Measurements from ENCODE around the gene FAT3.

The FAT3 gene

DNA sequence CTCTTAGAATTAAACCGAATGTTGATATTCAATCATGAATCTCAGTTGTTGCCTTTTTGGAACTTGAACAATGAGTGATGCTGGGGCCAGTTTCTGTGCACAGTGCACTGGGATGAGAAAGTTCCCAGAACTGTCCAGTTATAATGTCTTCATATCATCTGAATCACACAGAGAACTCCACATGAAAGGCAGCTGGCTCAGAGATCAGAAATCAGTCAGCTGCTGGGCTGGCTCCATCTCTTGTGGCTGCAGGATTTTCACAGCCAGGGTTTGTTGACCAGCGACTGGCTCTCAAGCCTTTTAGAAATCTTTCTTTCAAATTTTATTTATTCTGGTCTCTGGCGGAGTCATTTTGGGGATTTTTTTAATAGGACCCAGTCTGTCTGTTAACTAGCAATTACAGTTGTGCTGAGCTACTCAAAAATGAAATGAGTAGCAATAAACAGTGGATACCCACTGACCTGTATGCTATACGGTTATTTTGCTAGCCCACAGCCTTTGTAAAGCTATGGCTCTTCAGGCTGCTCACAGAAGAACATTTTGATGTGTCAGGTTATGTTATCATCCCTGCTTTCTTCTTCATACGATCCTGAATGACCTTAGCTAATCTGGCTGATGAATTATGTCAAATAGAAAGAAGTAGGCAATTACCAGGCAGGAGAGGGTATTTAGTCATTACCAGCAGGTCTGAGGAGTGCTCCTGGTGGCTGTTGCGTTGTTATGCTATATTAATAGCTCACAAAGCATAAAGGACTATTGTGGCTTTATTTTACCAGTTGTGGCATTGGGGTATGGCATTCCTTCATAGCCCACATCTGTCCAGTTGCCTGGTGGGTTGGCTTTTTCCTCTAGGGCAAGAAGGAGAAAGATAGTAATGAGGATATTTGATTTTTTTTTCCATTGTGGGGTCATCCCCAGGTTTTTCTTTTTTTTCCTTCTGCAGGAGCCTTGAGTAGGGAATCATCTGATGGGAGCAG, 3.6 kb downstream of the FAT3 start:
- DNase-seq, result no peak

DNA sequence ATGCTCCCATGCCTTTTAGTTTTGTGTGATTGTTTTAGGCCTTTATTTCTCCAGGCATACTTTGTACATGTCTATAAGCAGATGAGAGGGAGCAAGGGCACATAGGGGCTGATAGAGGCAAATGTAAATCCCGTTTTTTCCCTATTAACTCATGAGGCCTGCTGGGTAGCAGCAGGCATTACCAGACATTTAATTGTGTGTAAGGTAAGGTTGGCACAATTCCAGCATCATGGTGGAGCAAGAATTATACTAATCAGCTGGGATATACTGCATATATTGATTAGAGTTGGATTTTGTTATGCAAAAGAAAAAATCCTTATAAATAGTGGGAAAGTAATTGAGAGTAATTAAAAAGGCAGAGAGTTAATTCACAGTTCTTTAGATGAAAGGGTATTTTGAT, 12.2 kb downstream of the FAT3 start:
- no peak for DNase-seq

DNA sequence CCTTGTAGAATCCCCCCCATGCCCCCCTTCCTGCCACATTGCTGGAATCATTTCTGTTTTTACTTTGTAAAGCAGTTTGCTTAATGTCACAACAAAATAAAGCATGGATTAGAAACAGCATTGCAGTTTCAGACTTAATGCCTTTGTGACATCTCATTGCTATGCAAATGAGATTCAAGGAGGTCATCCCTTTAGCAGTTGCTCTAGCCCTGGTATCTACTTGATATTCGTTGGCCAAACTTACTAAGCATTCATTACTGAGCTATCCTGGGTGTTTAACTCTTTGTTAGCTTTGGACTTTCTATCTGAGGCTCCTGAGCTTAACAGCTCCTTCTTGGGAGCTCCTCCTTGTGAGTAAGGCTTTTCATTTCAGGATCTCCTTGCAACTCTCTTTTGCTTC, 16.3 kb downstream of the FAT3 start:
- no peak for DNase-seq

DNA sequence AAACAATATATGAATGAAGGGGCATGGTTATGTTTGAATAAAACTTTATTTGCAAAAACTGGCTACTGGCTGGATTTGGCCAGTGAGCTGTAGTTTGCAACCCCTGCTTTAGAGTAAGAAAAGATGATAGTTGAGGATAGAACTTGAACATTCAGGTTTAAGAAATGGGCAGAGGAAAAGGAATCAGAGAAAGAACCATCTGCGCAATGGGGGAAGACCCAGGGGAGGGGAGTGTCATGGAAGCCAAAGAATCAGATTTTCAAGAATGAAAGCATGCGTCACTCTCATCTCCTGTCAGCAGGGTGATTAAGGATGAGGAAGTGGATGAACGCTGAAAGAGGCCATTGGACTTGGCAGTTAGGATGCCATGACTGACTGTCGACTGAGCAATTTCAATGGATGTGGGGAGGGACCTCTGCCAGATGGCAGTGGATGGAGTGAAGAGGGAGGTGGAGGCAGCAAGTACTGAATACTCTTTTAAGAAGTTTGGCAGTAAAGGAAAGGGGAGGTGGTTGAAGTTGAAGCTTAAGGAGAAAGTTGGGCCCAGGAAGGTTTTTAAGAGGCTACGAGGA, 21.2 kb downstream of the FAT3 start:
- DNase-seq, result no peak

DNA sequence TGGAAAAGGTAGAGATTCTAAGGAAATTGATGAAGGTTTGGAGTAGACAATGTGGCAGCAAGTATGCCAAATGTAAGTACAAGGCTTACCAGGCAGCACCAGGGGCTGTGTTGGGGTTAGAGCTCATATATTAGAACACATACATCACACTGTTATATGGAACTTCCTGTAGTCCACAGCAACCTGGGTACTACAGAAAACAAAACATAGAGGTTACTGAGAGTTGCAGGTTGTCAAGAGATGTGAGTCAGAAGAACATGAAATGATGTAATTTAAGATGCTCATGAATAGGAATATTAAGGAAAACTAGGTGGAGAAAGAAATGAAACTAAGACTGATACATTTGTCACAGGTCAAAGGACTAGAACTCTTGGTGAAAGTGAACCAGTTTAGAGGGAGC, 22.0 kb downstream of the FAT3 start:
- no peak for DNase-seq

DNA sequence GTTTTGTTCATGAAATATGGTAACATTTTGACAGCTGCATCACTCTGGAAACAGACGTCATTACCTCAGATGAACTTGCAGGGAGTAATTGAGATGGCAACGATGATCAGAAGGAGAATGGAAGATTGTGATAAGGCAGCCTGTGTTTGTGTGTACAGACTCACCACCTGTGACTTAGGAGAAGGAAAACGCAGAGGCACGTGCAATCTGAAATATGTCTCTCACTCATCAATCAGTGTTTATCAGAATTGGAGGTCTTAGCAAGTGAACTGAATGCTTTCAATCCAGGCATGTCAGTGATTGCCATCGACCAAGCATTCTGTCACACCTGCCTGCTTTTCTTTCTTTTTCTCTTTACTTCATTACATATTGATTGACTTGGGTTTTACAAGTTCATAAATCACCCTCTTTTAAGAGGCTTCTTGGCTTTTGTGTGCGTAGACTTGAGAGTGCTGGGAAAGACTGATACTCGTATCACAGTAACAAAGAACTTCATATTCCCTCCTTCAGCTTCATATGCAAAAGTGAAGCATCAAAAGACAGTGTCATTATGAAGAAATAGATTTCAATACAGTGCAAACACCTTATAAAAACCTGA, 24.6 kb downstream of the FAT3 start:
- no peak for DNase-seq

DNA sequence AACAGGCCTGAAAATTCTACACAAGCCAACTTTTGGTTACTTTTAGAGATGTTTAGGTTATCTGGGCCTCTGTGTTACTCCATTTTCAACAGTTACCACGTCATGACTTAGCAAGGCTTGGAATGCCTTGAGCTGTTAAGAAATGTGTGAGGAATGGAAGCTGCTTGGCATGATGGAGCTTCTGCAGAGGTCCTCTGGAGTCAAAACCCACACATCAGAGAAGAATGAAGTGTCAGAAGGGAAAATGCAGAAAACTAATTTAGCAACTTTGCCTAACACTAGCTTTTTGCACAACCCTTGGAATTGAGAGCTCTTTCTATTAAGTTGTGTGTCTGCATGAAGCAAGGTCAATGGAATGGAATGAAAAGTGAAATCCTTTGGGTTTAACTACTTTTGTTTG, 27.4 kb downstream of the FAT3 start:
- no peak for DNase-seq

DNA sequence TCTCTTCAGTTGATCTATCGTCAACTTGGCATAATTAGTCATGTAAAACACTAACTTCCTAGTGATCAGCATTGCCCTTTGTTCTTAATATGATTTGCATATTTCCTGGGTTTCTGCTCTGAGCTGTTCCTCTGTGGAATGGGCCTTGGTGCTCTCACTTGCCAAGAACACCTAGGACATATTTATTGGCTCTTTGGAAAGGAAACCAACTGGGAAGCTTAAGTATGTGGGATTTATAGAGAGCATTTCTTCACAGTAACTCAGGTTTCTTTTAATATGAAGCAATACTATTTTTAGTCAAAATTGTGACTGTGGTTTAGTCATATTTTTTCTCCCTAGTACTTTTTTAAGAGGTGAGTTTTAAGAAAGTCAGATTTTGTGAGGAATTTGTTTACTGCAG, 28.8 kb downstream of the FAT3 start:
- no peak for DNase-seq

DNA sequence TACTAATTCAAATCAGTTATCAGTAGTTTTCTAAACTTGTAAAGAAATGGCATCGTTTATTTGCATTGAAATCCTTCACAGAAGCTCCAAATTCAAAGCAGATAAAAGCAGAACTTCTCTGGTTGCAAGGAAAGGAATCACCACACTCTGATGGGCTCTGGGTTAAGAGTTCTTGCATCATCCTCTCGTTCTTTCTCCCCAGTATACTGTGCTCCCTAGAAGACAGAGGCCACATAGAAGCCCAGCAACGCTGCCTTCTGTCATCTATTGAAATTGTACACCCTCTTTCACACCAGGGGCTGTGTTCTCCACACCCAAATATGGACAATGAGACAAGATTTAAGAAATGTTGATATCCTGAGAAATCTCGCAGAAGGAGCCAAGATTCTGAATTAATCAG, 29.3 kb downstream of the FAT3 start:
- DNase-seq, result no peak

DNA sequence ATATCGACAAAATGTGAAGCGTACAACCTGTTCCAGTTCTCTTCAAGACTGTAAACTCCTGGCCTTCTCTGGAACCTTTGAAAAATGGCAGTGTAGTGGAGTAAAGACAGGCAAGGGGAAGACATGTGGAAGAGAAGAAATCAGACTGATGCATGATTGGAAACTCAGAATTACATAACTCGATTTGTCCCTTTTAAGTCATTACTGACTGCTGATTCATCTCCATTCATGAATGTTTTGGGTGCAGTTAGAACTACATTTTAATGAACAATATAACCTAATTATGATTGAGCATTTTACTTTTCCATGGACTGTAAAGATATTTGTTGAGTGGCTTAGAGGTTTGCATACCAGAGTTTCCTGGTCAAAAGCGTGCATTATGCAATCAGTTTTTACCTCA, 32.9 kb downstream of the FAT3 start:
- no peak for DNase-seq

DNA sequence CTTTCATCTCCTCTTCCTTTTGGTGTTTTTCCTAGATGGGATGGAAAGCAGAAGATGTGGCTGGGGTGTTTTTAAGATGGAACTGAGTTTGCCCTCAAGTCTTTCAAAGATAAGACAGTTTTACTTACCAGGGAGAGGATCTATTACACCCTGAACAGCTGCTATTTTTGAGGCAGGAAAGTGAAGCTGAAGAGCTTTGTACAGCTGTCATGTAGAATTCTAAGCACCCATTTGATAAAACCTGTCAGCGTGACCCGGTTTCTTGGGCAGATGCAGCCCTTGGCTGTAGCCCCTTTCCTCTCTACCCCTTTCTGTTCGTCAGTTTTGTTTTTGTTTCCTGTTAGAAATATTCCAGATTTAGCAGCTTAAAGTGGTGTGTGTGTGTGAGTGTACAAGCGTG, 35.2 kb downstream of the FAT3 start:
- DNase-seq, result no peak

DNA sequence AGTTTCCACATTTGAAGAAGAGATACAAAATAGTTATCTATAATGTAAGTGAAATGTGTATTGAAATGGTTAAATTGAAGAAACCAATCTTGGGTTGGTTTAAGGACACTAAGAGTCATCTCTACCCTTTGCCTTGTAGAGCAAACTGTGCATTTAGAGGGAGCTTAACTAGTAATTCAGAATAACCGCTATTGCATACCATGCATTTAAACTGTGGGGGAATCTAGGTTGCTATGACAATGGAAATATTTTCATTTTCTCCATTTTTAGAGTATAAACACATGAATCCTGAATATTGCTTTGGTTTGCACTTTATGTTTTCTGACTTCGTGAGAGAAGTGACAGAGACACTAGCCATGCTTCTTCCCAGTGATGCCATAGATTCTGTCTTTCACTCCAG, 39.7 kb downstream of the FAT3 start:
- DNase-seq, result no peak

DNA sequence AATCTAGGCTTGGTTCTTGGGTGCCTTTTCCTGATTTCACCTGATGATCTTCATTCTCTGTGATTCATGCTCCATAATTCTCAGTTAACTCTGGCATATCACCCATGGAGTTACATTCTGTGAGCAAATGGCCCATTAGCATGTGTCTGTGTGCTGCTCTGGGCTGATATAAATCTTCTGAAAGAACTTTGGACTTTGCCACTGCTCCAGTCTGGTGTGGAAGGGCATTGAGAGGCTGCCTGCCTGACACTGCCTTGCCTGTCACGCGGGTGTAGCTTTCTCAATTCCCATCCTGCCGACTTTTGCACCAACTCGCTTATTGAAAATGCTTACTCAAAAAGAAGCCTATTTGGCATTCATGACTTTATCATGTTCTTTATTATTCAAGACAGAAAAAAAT, 42.2 kb downstream of the FAT3 start:
- no peak for DNase-seq

DNA sequence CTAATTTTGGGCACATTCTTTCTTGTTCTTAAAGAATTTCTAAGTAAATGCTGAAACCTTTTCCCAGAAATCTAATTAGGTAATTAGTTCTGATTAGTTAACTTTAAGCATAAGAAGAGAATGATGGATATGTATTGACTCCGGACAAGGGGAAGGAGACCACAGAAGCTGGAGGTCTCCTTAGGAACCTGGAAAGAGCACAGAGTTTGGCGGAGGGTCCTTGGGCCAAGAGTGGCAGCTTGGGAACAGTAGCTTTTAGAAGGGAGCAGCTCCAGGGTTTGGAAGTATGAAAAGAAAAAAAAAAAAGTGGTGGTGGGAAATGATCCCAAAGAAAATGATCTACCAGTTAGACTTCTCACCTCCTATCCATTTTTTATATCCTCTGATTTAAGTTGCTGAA, 42.7 kb downstream of the FAT3 start:
- DNase-seq, result no peak

DNA sequence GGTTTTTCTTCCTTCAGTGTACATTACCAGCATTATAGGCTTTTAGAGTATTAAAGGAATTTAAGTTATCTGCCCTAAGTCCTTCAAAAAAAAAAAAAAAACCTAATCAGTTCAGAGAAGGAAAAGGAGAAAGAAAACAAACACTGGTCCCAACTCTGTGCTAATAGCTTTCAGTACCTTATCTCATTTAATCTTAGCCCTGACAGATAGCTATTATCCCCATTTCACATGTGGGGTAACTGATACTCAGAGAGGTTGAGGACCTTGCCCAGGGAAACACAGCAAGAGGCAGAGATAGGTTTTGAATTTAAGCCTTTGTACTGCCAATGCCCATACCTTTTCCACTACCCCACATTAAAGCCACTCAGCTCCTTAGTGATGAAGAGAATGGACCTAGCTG, 43.4 kb downstream of the FAT3 start:
- no peak for DNase-seq

DNA sequence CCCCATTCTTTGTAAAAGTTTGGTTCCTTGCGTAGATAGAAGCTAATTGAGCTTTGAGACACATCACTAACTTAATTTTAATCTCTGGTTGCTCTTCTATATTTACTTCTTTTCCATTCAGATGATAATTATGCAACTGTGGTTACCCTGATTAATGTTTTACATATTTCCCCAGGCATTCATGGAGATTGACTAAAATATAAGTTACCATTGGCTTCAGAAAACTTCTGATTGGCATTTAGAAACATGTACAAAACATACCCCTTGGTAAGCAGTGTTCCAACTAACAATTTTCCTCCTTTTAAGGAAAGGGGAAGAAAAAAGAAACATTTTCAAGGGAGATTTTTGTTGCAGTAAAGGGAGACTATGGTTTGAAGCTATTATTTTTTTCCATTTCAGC, 43.9 kb downstream of the FAT3 start:
- DNase-seq, result no peak

DNA sequence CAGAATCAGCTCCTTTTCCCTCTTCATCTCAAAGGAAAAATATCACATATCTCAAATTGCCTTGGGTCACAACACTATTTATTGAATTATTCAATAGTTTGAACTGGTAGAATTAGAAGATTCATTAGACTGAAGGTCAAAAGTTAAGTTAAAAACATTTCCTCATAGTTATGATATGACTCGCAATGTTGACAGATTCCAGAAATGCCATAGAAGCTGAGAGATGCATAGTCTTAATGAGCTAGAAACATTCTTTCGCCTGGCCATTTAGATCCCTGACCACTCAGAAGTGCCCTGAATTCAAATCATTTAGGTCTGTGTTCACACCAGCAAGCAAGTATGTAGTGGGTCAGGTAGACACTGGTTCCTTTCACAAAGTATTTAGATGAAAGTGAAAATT, 44.4 kb downstream of the FAT3 start:
- DNase-seq, result no peak

DNA sequence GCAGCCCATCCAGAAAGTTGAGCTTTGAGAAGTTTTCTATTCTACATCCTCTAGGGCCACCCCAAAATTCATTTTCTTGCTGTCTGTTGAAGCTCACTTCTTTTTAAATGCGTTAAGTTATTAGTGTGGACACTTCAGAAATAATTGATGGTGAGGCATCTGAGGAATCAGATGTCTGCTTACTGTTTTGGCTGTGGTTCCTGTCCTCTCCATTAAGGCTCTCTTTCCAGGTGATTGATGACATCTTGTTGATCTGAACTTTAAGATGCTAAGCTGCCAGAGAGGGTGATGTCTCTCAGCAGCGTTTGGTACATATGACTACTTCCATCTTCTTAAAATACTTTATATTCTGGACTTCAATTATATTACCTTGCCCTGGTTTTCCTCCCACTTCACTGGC, 45.2 kb downstream of the FAT3 start:
- DNase-seq, result no peak

DNA sequence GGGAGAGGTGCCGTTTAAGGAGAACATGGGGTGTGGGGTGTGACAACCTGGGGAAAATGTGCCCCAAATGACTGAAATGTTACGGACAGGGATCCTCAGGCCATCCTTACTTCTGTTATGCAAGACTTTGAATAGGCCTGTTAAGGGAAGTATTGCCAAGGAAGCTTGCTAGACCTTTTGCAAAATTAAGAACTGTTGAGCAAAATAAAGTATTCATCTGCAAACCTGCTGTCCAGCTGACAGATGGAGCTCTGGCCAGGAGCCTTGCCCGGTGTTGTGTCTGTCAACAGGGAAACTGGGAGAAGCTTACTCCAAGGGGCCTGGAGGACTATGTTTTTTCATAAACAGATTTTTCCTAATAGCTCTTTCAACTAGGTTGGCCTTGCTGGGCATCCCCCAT, 48.0 kb downstream of the FAT3 start:
- no peak for DNase-seq
